ENCODE data around the gene COL4A6.

COL4A6 gene

GRCh38 chrX:108348525-108348924 lies 89.7 kb downstream of the COL4A6 start:
- Mint-ChIP-seq H3K27ac (ENCODE audit: low read depth) (no peak overlapping the region), H3K36me3 (ENCODE audit: insufficient read depth) (no peaks in the 10 kb centered on the region), H3K4me3 (no peak overlapping the region), H3K4me1 (no peaks in the 10 kb centered on the region), H3K9me3 (no peaks in the 10 kb centered on the region), H3K27me3 (no peaks in the 10 kb centered on the region)
- no peak for DNase-seq (ENCODE audit: low spot score in 2 of 2)
- no peak for ATAC-seq (replicated peaks; ENCODE audit: extremely low read depth, poor library complexity, severe bottlenecking)

DNA sequence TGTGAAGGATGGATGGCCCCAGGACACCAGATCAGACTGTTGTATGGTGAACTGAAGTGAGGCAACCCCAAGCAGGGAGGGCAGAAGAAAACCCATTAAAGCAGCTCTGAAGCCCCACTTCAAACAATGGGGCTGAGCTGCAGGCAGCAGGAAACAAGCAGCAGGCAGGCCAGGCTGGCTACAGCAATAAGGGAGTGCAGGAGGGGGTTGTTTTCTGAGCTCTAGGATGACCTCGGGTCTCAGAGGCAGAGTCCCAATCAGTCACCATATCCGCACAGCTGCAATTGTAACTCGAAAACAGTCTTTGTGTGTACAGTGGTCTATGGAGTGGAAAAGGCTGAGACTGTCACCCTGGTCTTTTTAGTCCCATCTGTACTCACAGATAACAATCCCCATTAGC lies 90.4 kb downstream of the COL4A6 start:
- ATAC-seq (replicated peaks; ENCODE audit: extremely low read depth, poor library complexity, severe bottlenecking): no peak
- no peaks in the 10 kb centered on the region for H3K9me3 Mint-ChIP-seq

DNA sequence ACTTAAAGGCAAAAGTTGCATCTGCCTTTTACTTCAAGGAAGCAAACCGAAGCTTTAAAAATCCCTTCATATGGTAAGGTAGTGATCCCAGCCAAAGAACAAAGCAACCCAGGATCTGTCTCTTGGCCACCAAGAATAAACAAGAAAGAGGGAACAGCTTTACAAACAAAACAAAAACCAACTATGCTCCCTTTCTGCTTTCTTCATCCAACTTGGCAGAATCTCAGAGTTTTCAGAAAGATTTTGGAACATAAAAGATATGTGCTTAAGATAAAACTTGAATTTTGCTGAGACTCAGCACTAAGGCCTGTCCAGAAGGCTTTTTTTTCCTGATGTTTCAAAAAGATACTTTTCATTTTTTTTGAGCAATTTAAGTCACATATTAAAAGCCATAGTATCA lies 94.0 kb downstream of the COL4A6 start:
- Mint-ChIP-seq H3K27me3 (no peaks in the 10 kb centered on the region), H3K4me1 (no peaks in the 10 kb centered on the region), H3K4me3 (no peak overlapping the region), H3K9me3 (no peaks in the 10 kb centered on the region), H3K36me3 (ENCODE audit: insufficient read depth) (no peaks in the 10 kb centered on the region), H3K27ac (ENCODE audit: low read depth) (no peak overlapping the region)
- no peak for DNase-seq (ENCODE audit: low spot score in 2 of 2)
- no peak for ATAC-seq (replicated peaks; ENCODE audit: extremely low read depth, poor library complexity, severe bottlenecking)

More for the DNA sequence above, 90.4 kb downstream of the COL4A6 start:
- Mint-ChIP-seq H3K4me3 (no peak overlapping the region), H3K27me3 (no peaks in the 10 kb centered on the region), H3K36me3 (ENCODE audit: insufficient read depth) (no peaks in the 10 kb centered on the region), H3K27ac (ENCODE audit: low read depth) (no peak overlapping the region), H3K4me1 (no peaks in the 10 kb centered on the region)
- DNase-seq (ENCODE audit: low spot score in 2 of 2): no peak

GRCh38 chrX:108341947-108342346 lies 96.3 kb downstream of the COL4A6 start:
- H3K27ac Mint-ChIP-seq (ENCODE audit: low read depth): no peak overlapping the region
- no peaks in the 10 kb centered on the region for H3K27me3 Mint-ChIP-seq
- H3K4me3 Mint-ChIP-seq: no peak overlapping the region

DNA sequence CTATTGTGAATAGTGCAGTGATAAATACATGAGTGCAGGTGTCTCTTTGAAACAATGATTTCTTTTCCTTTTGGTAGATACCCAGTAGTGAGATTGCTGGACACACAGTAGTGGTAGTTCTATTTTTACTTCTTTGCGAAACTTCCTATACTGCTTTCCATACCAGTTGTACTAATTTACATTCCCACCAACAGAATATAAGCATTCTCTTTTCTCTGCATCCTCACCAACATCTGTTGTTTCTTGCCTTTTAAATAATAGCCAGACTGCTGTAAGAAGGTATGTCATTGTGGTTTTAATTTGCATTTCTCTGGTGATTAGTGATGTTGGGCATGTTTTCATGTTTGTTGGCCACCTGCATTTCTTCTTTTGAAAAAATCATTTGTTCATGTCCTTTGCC lies 105.9 kb downstream of the COL4A6 start:
- ATAC-seq (replicated peaks; ENCODE audit: extremely low read depth, poor library complexity, severe bottlenecking): no peak
- H3K36me3 Mint-ChIP-seq (ENCODE audit: insufficient read depth): no peaks in the 10 kb centered on the region
- no peak for DNase-seq (ENCODE audit: low spot score in 2 of 2)
- no peak overlapping the region for H3K27ac Mint-ChIP-seq (ENCODE audit: low read depth)
- H3K4me1 Mint-ChIP-seq: no peaks in the 10 kb centered on the region
- no peak overlapping the region for H3K4me3 Mint-ChIP-seq
- H3K27me3 Mint-ChIP-seq: no peaks in the 10 kb centered on the region
- H3K9me3 Mint-ChIP-seq: no peaks in the 10 kb centered on the region

More at GRCh38 chrX:108341947-108342346, 96.3 kb downstream of the COL4A6 start:
- H3K4me1 Mint-ChIP-seq: no peaks in the 10 kb centered on the region
- DNase-seq (ENCODE audit: low spot score in 2 of 2) (no peak), ATAC-seq (replicated peaks; ENCODE audit: extremely low read depth, poor library complexity, severe bottlenecking) (no peak)
- H3K36me3 Mint-ChIP-seq (ENCODE audit: insufficient read depth): no peaks in the 10 kb centered on the region
- H3K9me3 Mint-ChIP-seq: no peaks in the 10 kb centered on the region

GRCh38 chrX:108331126-108331909 lies 106.9 kb downstream of the COL4A6 start:
- H3K9me3 Mint-ChIP-seq: no peaks in the 10 kb centered on the region

DNA sequence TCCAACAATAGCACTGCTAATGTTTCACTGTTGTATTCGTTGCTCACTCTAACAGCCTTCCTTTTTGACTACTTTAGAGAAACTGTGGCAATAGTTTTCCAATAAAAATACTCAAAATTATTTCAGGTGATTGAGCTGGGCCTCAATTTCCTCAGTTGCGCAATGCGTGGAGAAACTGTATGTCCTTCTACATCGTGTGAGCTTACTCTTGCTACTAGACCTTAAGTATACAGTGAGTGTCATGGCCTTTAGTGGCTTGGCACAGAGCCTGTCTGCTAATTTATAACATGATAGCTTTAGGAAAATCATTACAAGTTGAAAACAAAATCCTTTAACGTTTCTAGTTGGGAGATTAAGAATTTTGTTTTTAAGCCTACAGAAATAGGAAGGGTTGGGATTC lies 114.5 kb downstream of the COL4A6 start:
- ATAC-seq (replicated peaks; ENCODE audit: extremely low read depth, poor library complexity, severe bottlenecking) (no peak), DNase-seq (ENCODE audit: low spot score in 2 of 2) (no peak)
- H3K9me3 Mint-ChIP-seq: no peaks in the 10 kb centered on the region
- no peaks in the 10 kb centered on the region for H3K27me3 Mint-ChIP-seq
- H3K4me1 Mint-ChIP-seq: no peaks in the 10 kb centered on the region
- H3K27ac Mint-ChIP-seq (ENCODE audit: low read depth): no peak overlapping the region
- H3K36me3 Mint-ChIP-seq (ENCODE audit: insufficient read depth): no peaks in the 10 kb centered on the region
- no peak overlapping the region for H3K4me3 Mint-ChIP-seq

More at GRCh38 chrX:108331126-108331909, 106.9 kb downstream of the COL4A6 start:
- no peaks in the 10 kb centered on the region for H3K27me3 Mint-ChIP-seq
- no peak overlapping the region for H3K4me3 Mint-ChIP-seq
- no peak for DNase-seq (ENCODE audit: low spot score in 2 of 2)
- H3K4me1 Mint-ChIP-seq: no peaks in the 10 kb centered on the region
- ATAC-seq (replicated peaks; ENCODE audit: extremely low read depth, poor library complexity, severe bottlenecking): no peak
- H3K36me3 Mint-ChIP-seq (ENCODE audit: insufficient read depth): no peaks in the 10 kb centered on the region
- H3K27ac Mint-ChIP-seq (ENCODE audit: low read depth): no peak overlapping the region

DNA sequence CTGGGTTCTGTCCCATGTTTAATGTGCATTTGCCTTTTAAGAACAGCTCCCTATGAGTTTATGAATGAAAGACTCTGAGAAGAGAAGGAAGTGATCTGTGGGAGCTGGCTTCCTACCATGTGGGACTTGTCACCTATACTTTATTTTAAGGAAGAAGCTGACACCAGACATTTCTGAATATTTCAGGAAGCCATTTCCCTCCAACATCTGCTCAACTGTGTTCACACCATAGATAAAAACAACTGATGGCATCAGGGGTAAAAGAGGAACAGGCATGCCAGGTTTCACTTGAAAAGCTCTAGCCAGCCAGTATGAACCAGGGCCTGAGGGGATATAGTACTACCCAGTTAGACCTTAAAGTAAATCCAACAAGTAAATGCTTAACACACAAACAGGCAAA lies 116.0 kb downstream of the COL4A6 start:
- H3K4me1 Mint-ChIP-seq: no peaks in the 10 kb centered on the region

GRCh38 chrX:108316456-108316855 lies 121.8 kb downstream of the COL4A6 start:
- ATAC-seq (replicated peaks; ENCODE audit: extremely low read depth, poor library complexity, severe bottlenecking) (no peak), DNase-seq (ENCODE audit: low spot score in 2 of 2) (no peak)
- Mint-ChIP-seq H3K27ac (ENCODE audit: low read depth) (no peak overlapping the region), H3K9me3 (no peaks in the 10 kb centered on the region), H3K4me3 (no peak overlapping the region), H3K27me3 (peaks cover 8% of the 10 kb centered on the region), H3K36me3 (ENCODE audit: insufficient read depth) (no peaks in the 10 kb centered on the region), H3K4me1 (no peaks in the 10 kb centered on the region)

More for the DNA sequence above, 116.0 kb downstream of the COL4A6 start:
- ATAC-seq (replicated peaks; ENCODE audit: extremely low read depth, poor library complexity, severe bottlenecking) (no peak), DNase-seq (ENCODE audit: low spot score in 2 of 2) (no peak)
- Mint-ChIP-seq H3K27me3 (peaks cover under 1% of the 10 kb centered on the region), H3K36me3 (ENCODE audit: insufficient read depth) (no peaks in the 10 kb centered on the region), H3K4me3 (no peak overlapping the region), H3K9me3 (no peaks in the 10 kb centered on the region), H3K27ac (ENCODE audit: low read depth) (no peak overlapping the region)

- peaks cover 8% of the 10 kb centered on the region for H3K27me3 Mint-ChIP-seq
- H3K4me1 Mint-ChIP-seq: no peaks in the 10 kb centered on the region
- H3K9me3 Mint-ChIP-seq: no peaks in the 10 kb centered on the region
- no peaks in the 10 kb centered on the region for H3K36me3 Mint-ChIP-seq (ENCODE audit: insufficient read depth)
- no peak for DNase-seq (ENCODE audit: low spot score in 2 of 2)
- H3K27ac Mint-ChIP-seq (ENCODE audit: low read depth): no peak overlapping the region
- ATAC-seq (replicated peaks; ENCODE audit: extremely low read depth, poor library complexity, severe bottlenecking): no peak
- no peak overlapping the region for H3K4me3 Mint-ChIP-seq
These were observed 124.6 kb downstream of the COL4A6 start for GRCh38 chrX:108313669-108314068.

DNA sequence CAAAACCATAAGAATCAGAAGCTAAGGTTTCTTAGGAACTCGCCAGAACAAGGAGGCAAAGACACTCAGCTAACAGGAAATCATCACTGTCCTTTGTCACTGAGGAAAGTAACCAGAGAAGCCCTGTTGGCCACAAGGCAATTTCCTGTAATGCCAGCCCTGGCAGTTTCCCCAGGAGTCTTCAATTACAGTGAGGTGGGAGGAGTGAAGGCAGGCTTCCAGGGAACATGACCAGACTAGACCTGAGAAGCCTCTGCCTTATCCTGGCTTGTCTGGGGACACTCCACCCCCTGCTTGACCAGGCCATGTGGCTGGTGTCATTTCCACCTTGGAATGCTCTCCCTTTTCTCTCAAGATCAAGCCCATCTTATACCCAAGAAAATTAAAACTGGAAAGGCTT lies 125.3 kb downstream of the COL4A6 start:
- Mint-ChIP-seq H3K4me1 (no peaks in the 10 kb centered on the region), H3K4me3 (no peak overlapping the region), H3K27ac (ENCODE audit: low read depth) (no peak overlapping the region), H3K27me3 (peaks cover 8% of the 10 kb centered on the region), H3K9me3 (no peaks in the 10 kb centered on the region), H3K36me3 (ENCODE audit: insufficient read depth) (no peaks in the 10 kb centered on the region)
- DNase-seq (ENCODE audit: low spot score in 2 of 2) (no peak), ATAC-seq (replicated peaks; ENCODE audit: extremely low read depth, poor library complexity, severe bottlenecking) (no peak)

GRCh38 chrX:108312011-108312410 lies 126.2 kb downstream of the COL4A6 start:
- no peak overlapping the region for H3K4me3 Mint-ChIP-seq
- no peaks in the 10 kb centered on the region for H3K4me1 Mint-ChIP-seq
- H3K27ac Mint-ChIP-seq (ENCODE audit: low read depth): no peak overlapping the region
- H3K27me3 Mint-ChIP-seq: peaks cover 5% of the 10 kb centered on the region
- DNase-seq (ENCODE audit: low spot score in 2 of 2) (no peak), ATAC-seq (replicated peaks; ENCODE audit: extremely low read depth, poor library complexity, severe bottlenecking) (no peak)
- no peaks in the 10 kb centered on the region for H3K9me3 Mint-ChIP-seq
- H3K36me3 Mint-ChIP-seq (ENCODE audit: insufficient read depth): no peaks in the 10 kb centered on the region

DNA sequence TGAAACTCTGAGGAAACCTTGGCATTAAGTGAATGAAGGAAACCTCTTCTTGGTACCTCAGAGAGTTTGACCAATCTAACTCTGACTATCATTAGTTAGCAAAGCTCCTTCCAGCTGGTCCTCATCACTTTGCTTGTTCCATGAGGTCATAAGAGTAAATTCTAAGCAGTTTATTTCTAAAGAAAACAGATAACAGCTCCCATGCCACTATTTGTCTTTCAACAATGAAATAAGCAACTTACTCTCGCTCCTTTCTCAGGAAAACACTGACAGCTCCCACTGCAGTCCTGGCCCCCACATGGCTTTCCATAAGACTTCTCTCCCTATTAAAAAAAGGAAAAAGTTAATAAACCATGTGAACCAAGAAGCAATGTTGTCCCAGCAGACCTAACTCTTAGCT lies 127.7 kb downstream of the COL4A6 start:
- DNase-seq (ENCODE audit: low spot score in 2 of 2) (no peak), ATAC-seq (replicated peaks; ENCODE audit: extremely low read depth, poor library complexity, severe bottlenecking) (no peak)
- no peaks in the 10 kb centered on the region for H3K36me3 Mint-ChIP-seq (ENCODE audit: insufficient read depth)
- no peak overlapping the region for H3K4me3 Mint-ChIP-seq
- H3K27me3 Mint-ChIP-seq: no peaks in the 10 kb centered on the region
- no peaks in the 10 kb centered on the region for H3K9me3 Mint-ChIP-seq
- no peaks in the 10 kb centered on the region for H3K4me1 Mint-ChIP-seq
- no peak overlapping the region for H3K27ac Mint-ChIP-seq (ENCODE audit: low read depth)
